ENCODE results near the gene GPRIN3.

Gene GPRIN3

DNA sequence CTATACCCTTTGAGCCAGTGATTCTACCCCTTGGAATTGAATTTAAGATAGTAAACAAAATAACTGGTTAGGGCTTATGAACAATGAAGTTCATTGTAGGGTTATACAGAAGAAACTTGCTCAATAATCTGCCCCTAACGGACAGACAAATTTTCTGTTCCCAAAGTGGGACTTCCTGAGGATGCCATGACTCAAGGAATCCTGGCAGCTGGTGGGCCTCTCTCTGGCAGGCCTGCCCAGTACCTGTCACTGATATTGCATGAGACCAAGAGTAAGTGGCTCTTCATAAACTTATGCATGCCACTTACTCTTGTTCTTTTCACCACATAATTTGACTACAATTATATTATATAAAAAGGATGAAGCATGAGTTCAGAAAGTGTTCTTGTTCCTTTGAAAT lies 41.5 kb downstream of the GPRIN3 start:
- no peak for DNase-seq (ENCODE audit: low read depth)
- TF ChIP-seq, protein P1, sequence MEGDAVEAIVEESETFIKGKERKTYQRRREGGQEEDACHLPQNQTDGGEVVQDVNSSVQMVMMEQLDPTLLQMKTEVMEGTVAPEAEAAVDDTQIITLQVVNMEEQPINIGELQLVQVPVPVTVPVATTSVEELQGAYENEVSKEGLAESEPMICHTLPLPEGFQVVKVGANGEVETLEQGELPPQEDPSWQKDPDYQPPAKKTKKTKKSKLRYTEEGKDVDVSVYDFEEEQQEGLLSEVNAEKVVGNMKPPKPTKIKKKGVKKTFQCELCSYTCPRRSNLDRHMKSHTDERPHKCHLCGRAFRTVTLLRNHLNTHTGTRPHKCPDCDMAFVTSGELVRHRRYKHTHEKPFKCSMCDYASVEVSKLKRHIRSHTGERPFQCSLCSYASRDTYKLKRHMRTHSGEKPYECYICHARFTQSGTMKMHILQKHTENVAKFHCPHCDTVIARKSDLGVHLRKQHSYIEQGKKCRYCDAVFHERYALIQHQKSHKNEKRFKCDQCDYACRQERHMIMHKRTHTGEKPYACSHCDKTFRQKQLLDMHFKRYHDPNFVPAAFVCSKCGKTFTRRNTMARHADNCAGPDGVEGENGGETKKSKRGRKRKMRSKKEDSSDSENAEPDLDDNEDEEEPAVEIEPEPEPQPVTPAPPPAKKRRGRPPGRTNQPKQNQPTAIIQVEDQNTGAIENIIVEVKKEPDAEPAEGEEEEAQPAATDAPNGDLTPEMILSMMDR (IDR thresholded peaks at IDR 0.05; ENCODE audit: low read depth, low read length, missing control alignments): no peak

DNA sequence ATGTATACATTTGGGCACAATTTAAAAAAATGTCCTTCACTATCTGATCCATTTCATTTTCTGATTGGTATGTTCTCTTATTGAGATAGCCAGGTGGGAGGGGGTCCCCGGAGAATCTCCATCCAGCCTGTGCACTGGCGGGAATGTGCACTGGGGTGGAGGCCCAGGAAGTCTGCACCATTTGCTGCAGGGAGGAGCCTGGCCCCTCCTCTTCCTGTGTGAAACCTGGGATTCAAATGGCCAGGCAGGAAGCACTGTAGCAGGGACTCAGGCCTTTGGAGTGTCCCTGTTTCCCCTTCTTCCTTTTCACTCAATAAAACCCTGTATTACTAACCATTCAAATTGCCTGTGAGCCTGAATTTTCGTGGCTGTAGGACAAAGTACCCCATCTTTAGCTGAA lies 44.3 kb downstream of the GPRIN3 start:
- H3K4me3 ChIP-seq (ENCODE audit: low read depth, low read length): no peak overlapping the region
- in situ Hi-C loops (cut with HindIII; ENCODE audit: low sequenced_read_pairs): no loop called here
- TF ChIP-seq, protein P1 (IDR thresholded peaks at IDR 0.05; ENCODE audit: low read depth, low read length, missing control alignments): no peak

More for the DNA sequence above, 41.5 kb downstream of the GPRIN3 start:
- no peak overlapping the region for H3K4me3 ChIP-seq (ENCODE audit: low read depth, low read length)
- in situ Hi-C loops (cut with HindIII; ENCODE audit: low sequenced_read_pairs): no loop called here

DNA sequence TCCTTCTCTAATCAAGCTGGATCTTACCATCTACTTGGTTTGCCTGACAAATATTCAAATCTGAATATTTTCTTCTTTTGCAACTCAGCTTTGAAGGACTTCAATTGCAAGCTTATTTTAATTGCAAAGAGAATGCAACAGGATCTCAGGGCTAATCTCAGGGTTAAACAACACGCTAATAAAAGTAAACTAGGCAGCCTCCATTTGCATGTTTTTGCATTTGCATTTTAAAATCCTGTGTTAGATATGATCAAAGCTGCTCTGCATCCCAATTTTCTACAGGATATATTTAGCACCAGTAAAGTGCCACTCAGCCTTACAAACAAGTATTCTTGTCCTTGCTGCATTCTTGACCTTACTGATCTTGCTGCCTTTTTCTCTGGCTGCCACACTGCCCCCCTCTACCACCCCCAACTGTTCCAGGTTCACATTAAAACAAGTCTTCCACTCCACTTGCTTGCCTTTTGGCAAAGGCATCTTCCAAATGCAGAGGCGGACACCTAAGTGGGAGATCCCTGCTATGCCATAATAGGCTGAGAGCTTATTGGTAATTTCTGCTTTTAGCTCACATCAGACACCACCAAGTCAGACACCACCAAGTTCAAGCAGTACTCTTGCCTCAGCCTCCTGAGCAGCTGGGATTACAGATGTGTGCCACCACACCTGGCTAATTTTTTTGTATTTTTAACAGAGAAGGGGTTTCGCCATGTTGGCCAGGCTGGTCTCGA lies 48.1 kb downstream of the GPRIN3 start:
- no peak overlapping the region for H3K4me3 ChIP-seq (ENCODE audit: low read depth, low read length)
- in situ Hi-C loops (cut with HindIII; ENCODE audit: low sequenced_read_pairs): loop anchor here (5.0 kb wide), 1 partner anchor 58 kb away; no protein-coding TSS in a partner anchor
- no peak for DNase-seq (ENCODE audit: low read depth)
- TF ChIP-seq, protein P1 (IDR thresholded peaks at IDR 0.05; ENCODE audit: low read depth, low read length, missing control alignments): no peak

More for the DNA sequence above, 44.3 kb downstream of the GPRIN3 start:
- DNase-seq (ENCODE audit: low read depth): no peak

DNA sequence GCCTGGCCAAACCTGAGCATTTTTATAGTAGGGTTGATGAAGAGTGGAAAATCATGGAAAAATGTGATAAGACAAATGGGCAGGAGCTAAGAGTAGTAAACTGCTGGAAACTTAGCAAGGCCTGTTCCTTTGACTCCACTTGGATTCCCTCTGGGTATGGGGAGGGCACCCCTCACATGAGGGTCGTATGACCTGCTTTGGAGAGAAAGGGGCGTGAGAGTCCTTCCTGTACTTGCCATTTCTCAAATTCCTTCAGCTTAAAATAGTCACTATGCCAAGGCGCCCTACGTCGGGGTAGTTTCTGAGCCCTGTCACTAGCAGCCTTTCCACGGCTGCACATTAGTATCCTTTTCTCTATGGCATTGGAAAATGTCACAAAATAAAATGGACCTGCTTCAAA lies 49.1 kb downstream of the GPRIN3 start:
- no peak for DNase-seq (ENCODE audit: low read depth)
- in situ Hi-C loops (cut with HindIII; ENCODE audit: low sequenced_read_pairs): loop anchor here (5.0 kb wide), 1 partner anchor 59 kb away; no protein-coding TSS in a partner anchor
- TF ChIP-seq, protein P1 (IDR thresholded peaks at IDR 0.05; ENCODE audit: low read depth, low read length, missing control alignments): no peak
- H3K4me3 ChIP-seq (ENCODE audit: low read depth, low read length): no peak overlapping the region

DNA sequence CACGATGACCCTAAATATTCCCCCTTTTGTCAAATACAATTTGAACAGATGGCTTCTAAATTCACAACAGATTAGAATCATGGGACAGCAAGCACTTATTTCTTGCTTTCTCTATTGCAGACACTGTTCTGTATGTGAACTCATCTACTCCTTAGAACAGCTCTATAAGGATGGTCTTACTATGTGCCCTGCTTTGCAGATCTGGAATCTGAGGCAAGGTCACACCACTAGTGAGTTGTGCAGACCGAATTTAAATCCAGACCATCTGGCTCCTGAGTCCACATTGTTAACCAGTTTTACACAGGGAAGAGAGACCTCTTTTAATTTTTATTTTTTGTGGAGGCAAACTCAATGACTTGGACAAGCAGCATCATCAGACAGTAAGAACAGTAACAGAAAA lies 50.2 kb downstream of the GPRIN3 start:
- TF ChIP-seq, protein P1 (IDR thresholded peaks at IDR 0.05; ENCODE audit: low read depth, low read length, missing control alignments): no peak
- H3K4me3 ChIP-seq (ENCODE audit: low read depth, low read length): no peak overlapping the region
- in situ Hi-C loops (cut with HindIII; ENCODE audit: low sequenced_read_pairs): loop anchor here (5.0 kb wide), 1 partner anchor 60 kb away; no protein-coding TSS in a partner anchor
- no peak for DNase-seq (ENCODE audit: low read depth)

DNA sequence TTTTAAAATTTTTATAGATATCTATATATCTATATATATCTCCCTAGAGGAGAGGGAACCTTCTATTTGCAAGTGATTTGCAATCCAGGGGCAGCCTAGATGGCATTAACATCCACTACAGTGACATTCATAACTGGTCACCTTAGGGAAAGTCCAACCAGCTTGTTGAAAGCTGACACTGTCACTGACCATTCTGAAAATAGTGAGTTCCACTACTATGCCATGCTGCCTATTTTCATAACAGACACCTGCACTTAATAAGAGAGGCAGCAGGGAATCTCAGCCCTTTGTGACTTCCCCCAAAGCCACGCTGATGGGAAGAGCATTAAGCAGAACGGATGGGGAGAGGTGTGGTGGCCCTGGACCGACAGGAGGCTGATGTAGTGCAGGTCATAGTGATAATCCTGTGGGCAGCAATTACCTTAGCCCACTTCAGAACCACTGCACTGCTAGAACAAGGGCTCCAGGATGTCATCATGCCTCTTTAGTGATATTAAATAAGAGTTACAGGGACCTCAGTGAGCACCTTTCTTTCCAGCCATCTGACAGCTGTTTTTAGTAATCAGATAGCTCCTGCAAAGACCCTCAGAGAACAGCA lies 51.3 kb downstream of the GPRIN3 start:
- DNase-seq (ENCODE audit: low read depth): no peak
- TF ChIP-seq, protein P1 (IDR thresholded peaks at IDR 0.05; ENCODE audit: low read depth, low read length, missing control alignments): no peak
- H3K4me3 ChIP-seq (ENCODE audit: low read depth, low read length): no peak overlapping the region
- in situ Hi-C loops (cut with HindIII; ENCODE audit: low sequenced_read_pairs): loop anchor here (5.0 kb wide), 1 partner anchor 61 kb away; no protein-coding TSS in a partner anchor

Measured in astrocyte of the cerebellum (primary cell).